Bronchial epithelial cell (primary cell): ENCODE results near the gene CSF3R. TPM values are rescaled to one million over a fixed set of nuclear protein-coding genes. Genes with fewer than 3 reads are reported as not detected.

Experiments used
- DNase-seq: peaks from one replicate; pipeline ENCODE4 v3.0.0-alpha.2; 2010; ENCODE audit warnings: low read depth
- FAIRE-seq: peaks from 2 replicates; lab custom pipeline; 2011; peaks lifted over from hg19 to GRCh38; lab: Jason Lieb, UNC
- H3K27me3 ChIP-seq: 2 replicates; pipeline ENCODE4 v1.5.1; 2011; ENCODE audit warnings: low read length; ENCODE audit not compliant: control insufficient read depth, insufficient read depth
- H3K36me3 ChIP-seq: 2 replicates; pipeline ENCODE4 v1.5.1; 2011; ENCODE audit warnings: low read length; ENCODE audit not compliant: control insufficient read depth, insufficient read depth
- H3K4me3 ChIP-seq: 2 replicates; pipeline ENCODE4 v1.5.1; 2011; ENCODE audit warnings: mild to moderate bottlenecking, low read depth, low read length, control low read depth
- total RNA-seq: library from RNA; depleted of rRNA; stranded (reverse); fragments of >200 nt; gene quantifications from 2 replicates; pipeline ENCODE4 v1.2.1, GENCODE V29; 2014
- TF ChIP-seq, protein P1 (sequence below): IDR thresholded peaks from 2 replicates; pipeline ENCODE4 v1.5.1; 2011; ENCODE audit warnings: mild to moderate bottlenecking, moderate library complexity, low read length, control low read depth, inconsistent platforms; ENCODE audit not compliant: insufficient read depth, severe bottlenecking

CSF3R gene
- total RNA-seq, 1 donor from 2014 or later, result 0.79 TPM

DNA sequence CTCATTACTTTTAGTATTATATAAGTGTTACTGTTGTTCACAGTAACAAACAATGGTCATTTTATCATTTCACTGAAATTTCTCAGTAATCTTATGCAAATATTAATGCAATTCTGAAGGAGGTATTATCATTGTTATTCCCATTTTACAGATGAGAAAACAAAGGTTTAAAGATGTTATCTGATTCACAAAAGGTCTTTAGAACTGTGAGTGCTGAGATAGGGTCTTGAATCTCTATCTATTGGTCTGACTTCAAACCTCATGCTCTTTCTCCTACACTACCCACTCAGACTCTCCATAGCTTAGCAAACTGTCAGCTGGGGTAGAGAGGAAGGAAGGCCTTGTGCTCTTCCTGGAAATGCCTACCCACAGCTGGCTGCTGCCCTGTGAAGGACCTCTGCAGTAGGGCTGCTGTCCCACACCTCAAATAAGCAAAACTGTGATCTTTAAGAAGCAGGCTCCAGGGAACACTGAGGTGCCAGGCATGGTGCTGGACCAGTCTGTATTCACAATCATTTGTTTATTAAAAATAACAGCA lies 26.3 kb downstream of the CSF3R start:
- TF ChIP-seq, protein P1, sequence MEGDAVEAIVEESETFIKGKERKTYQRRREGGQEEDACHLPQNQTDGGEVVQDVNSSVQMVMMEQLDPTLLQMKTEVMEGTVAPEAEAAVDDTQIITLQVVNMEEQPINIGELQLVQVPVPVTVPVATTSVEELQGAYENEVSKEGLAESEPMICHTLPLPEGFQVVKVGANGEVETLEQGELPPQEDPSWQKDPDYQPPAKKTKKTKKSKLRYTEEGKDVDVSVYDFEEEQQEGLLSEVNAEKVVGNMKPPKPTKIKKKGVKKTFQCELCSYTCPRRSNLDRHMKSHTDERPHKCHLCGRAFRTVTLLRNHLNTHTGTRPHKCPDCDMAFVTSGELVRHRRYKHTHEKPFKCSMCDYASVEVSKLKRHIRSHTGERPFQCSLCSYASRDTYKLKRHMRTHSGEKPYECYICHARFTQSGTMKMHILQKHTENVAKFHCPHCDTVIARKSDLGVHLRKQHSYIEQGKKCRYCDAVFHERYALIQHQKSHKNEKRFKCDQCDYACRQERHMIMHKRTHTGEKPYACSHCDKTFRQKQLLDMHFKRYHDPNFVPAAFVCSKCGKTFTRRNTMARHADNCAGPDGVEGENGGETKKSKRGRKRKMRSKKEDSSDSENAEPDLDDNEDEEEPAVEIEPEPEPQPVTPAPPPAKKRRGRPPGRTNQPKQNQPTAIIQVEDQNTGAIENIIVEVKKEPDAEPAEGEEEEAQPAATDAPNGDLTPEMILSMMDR, result no peak
- Histone ChIP-seq H3K27me3 (no peaks in the 10 kb centered on the region), H3K36me3 (peaks cover 17% of the 10 kb centered on the region), H3K4me3 (no peak overlapping the region)
- DNase-seq (no peak), FAIRE-seq (no peak)

DNA sequence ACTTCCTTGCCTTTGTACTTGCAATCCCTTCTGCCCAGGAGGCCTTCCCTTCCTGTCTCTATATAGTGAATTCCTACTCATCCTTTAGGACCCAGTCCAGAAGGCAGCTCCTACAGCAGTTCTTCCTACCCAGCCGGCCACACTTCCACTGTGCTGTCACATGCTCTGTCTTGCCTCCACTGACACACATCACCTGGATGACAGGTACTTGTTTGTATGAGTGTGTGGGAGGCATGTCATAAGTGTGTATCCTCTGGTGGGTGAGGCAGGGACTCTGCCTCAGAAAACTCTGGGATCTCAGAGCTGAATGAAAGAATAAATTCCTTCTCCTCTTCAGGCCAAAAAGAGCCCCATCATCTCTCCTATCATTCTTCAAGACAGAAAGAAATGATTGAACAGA lies 27.3 kb downstream of the CSF3R start:
- no peaks in the 10 kb centered on the region for H3K27me3 ChIP-seq
- FAIRE-seq (peak; percentile 96), DNase-seq (peak; percentile 73)
- H3K4me3 ChIP-seq, result no peak overlapping the region
- H3K36me3 ChIP-seq, result peaks cover 12% of the 10 kb centered on the region
- TF ChIP-seq, protein P1, result no peak

DNA sequence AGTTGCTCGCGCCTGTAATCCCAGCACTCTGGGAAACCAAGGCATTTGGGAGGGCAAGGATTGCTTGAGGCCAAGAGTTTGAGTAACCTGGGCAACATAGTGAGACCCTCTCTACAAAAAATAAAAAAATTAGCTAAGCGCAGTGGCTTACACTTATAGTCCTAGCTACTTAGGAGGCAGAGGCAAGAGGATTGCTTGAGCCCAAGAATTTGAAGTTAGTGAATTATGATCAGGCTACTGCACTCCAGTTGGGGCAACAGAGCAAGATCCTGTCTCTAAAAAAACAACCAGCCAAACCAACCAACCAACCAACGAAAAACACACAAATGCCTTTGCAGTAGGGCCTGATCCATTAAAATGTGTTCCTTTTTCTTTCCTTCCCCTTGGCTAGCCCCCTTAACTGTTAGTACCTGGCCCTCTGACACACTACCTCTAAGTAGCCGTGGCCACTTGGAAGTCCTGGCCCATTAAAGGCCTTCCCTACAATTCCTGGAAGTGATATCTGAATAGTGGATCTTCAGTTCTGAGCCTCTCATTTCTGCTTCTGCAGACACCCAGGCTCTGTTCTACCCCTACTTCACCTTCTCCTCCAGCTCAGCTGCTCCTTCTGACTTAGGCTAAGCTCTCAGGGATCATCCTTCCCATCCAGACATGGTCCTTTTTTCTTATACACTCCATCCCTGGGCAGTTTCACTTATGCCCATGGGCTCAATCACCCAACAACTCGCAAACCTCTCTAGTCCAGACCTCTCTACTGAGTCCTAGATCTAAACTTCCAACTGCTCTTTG lies 28.9 kb downstream of the CSF3R start:
- FAIRE-seq, result no peak
- TF ChIP-seq, protein P1, result no peak

DNA sequence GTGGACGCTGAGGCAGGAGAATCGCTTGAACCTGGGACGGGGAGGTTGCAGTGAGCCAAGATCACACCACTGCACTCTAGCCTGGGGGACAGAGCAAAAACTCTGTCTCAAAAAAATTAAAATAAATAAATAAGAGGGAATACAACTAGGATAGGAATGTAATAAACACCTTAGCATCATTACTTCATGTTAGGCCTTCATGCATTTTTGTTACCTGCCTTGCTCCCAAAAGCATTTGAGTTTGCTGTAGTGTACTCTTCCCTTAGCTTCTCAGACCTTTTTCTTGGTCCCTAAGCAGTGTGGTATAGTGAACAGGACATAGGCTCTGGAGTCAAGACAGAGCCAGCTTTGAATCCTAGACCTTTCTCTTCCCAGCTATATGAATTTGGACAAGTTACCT lies 29.7 kb downstream of the CSF3R start:
- TF ChIP-seq, protein P1, result no peak
- no peak for FAIRE-seq

More for the DNA sequence above, 28.9 kb downstream of the CSF3R start:
- Histone ChIP-seq H3K36me3 (peaks cover 11% of the 10 kb centered on the region), H3K27me3 (no peaks in the 10 kb centered on the region), H3K4me3 (no peak overlapping the region)
- DNase-seq, result no peak

DNA sequence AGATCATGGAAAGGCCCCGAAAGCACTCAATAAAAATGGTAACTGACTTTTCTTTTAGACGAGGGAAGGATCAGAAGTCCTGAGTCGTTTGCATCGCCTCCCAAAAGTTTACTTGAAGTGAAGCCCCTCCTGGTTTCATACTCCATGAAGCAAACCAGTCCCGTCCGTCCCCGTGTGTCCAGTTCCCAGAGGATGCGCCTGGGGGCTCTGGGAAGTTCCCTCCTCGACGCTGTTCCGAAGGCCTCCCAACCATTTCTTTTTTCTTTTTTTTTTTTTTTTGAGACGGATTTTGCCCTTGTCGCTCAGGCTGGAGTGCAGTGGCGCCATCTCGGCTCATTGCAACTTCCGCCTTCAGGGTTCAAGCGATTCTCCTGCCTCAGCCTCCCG lies 31.8 kb downstream of the CSF3R start:
- Histone ChIP-seq H3K4me3 (peak overlapping the region; percentile 60), H3K27me3 (no peaks in the 10 kb centered on the region), H3K36me3 (peaks cover 3% of the 10 kb centered on the region)
- no peak for DNase-seq
- TF ChIP-seq, protein P1, result no peak
- FAIRE-seq, result no peak

More for the DNA sequence above, 29.7 kb downstream of the CSF3R start:
- H3K4me3 ChIP-seq, result no peak overlapping the region
- peaks cover 9% of the 10 kb centered on the region for H3K36me3 ChIP-seq
- no peak for DNase-seq
- H3K27me3 ChIP-seq, result no peaks in the 10 kb centered on the region
